NCI-H2227 (cell line): ENCODE results near the gene NEURL1.
A peak's percentile ranks its signal among the peaks of the same experiment; 100 is the strongest.

Experiments used
- DNase-seq: peaks from one replicate; lab custom pipeline; 2025; ENCODE audit not compliant: unreplicated experiment; lab: John Stamatoyannopoulos, UW

NEURL1 gene, protein sequence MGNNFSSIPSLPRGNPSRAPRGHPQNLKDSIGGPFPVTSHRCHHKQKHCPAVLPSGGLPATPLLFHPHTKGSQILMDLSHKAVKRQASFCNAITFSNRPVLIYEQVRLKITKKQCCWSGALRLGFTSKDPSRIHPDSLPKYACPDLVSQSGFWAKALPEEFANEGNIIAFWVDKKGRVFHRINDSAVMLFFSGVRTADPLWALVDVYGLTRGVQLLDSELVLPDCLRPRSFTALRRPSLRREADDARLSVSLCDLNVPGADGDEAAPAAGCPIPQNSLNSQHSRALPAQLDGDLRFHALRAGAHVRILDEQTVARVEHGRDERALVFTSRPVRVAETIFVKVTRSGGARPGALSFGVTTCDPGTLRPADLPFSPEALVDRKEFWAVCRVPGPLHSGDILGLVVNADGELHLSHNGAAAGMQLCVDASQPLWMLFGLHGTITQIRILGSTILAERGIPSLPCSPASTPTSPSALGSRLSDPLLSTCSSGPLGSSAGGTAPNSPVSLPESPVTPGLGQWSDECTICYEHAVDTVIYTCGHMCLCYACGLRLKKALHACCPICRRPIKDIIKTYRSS

GRCh38 chr10:103493362-103493915, at the start of gene NEURL1:
NEURL1 (plus strand) TSS chr10:103493705; CDS start chr10:103494388, 683 bp downstream.
- peak; percentile 73 for DNase-seq

- no peak for DNase-seq
Observed at GRCh38 chr10:103444478-103444877, 49.0 kb upstream of the NEURL1 start.

GRCh38 chr10:103445366-103445765, 48.1 kb upstream of the NEURL1 start:
- no peak for DNase-seq

GRCh38 chr10:103445767-103446567, 47.5 kb upstream of the NEURL1 start:
- DNase-seq: no peak

- no peak for DNase-seq
Observed at GRCh38 chr10:103447187-103447586, 46.3 kb upstream of the NEURL1 start.

DNA sequence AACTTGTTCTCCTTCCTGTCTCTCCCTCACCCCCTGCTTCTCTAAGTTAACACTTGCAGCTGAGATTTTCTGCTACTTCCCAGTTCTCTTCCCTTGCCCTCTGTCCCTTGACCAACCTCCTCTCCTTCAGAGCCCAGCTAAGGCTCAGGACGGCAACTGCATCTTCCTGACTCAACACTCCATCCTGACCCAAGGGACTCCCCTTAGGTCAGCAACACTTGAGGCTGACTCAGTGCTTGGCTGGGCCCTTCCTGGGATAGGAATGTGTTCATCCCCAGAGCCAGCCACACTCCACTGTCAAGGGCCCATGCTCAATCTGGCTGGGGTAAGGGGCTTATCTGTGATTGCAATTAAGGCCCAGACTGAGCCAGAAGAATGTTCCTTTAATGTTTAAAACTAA, 44.8 kb upstream of the NEURL1 start:
- no peak for DNase-seq

GRCh38 chr10:103449208-103450144, 44.0 kb upstream of the NEURL1 start:
- no peak for DNase-seq

DNA sequence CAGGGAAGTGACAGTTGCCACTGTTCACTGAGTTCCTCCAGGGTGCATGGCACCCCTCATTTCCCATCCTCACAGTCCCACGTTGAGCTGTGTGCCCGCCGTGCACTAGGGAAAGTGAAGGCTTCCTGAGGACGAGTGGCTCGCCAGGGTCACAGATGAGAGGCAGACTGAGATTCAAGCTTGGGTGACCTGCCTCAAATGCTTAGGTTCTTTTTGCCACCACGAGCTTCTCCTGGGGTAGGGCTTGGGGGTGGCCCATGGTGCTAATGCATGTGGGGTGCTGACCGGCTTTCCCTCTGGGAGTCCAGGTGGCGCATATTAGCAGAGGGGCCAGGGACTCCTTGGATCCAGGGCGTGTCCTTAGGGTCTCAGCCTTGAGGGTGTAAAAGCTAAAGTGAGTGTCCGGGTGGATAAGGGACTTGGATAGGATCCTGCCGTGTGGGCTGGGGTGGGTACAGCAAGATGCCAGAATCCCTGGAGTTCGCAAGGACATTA, 43.3 kb upstream of the NEURL1 start:
- DNase-seq: no peak

DNA sequence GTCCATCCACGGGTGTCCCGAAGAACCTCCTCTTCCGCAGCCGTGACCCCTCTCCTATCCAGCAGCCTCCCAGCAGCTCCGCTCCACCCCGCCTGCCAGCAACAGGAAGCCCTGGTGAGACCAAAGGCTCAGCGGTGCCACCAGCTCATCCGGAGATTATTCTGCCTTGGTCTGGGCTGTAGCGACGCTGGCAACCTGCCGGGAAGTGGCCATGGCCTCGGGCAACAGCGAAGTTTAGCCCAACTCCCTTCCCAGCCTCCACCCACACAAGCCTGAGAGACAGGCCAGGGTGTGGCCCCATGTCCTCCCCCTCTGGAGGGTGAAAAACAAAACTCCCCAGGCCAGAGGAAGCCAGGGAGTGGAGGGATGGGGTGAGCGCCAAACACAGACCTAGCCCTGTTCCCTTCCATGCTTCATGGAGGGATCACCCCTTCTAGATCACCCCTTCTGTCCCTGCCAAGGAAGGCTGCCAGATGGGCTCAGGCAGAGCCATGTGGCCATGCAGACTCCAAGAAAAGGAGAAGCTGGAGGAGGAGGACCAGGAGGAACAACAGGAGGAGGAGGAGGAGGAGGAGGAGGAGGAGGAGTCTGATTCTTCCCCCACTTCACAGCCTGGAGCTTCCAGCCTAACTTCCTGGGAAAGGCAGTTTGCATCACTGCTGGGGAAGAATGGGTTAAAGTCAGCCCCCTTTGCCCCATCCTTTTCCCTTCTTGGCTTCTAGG, 42.3 kb upstream of the NEURL1 start:
- DNase-seq: no peak

GRCh38 chr10:103451831-103452505, 41.5 kb upstream of the NEURL1 start, which contains the start of gene CALHM2:
CALHM2 (minus strand) TSS chr10:103452370; CDS start chr10:103449941, 2,429 bp downstream.
- DNase-seq: peak; percentile 70

- DNase-seq: no peak
Observed at GRCh38 chr10:103452506-103453230, 40.8 kb upstream of the NEURL1 start.

GRCh38 chr10:103454026-103454425, 39.5 kb upstream of the NEURL1 start:
- no peak for DNase-seq

GRCh38 chr10:103455235-103455634, 38.3 kb upstream of the NEURL1 start:
- DNase-seq: no peak

- DNase-seq: no peak
Observed at GRCh38 chr10:103456074-103456660, 37.3 kb upstream of the NEURL1 start.

DNA sequence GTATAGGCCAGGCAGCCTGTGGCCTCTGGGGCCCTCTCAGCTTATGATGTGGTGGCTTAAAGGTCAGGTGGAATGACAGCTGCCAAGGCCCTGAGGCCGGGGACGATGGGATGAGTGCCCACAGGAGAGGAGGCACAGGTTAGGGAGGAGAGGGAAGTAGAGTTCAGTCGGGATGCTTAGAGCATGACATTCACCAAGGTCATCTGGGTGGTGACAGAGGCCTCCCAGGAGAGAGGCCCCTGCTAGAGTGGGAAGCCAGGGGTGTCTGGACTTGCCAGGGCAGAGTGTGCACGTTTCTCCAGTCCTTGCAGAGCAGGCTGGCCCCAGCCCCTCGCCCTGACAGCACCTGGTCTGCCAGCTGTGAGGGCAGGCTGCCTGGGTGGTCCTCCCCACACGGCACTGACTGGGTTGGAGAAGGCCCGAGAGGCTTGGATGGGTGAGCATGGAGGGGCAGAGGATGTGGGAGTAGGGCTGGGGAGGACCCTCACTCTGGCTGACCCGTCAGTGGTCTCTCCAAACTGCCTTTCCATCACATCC, 36.3 kb upstream of the NEURL1 start:
- DNase-seq: no peak

DNA sequence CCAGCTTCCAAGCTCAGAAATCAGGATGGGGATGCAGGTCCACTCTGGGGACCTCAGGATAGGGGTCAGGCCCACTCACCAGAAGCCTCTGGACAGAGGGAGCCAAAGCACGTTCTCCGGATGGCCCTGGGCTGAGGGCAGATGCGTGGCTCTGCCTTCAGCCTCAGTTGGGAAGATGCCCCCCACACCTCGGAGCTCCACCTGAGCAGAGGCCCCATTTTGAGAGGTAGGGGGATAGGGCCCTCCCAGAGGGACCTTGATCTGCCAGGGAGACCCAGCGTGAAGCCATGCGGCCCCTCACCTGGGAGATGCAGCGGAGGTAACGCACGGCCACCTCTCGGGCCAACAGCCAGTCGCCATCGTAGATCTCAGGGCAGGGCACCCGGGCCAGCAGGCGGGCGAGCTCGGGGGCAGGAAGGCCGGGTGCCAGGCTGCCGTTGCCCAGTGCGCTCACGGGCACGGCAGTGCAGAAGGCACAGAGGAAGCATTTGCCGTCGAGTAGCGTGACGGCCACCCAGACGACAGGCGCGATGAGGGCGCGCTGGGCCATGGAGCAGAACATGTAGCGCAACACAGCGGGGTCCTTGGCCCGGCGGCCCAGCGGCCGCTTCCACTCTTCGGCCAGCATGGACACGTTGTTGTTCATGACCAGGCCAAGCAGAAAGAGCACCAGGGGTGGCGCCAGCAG, 35.5 kb upstream of the NEURL1 start:
- no peak for DNase-seq

DNA sequence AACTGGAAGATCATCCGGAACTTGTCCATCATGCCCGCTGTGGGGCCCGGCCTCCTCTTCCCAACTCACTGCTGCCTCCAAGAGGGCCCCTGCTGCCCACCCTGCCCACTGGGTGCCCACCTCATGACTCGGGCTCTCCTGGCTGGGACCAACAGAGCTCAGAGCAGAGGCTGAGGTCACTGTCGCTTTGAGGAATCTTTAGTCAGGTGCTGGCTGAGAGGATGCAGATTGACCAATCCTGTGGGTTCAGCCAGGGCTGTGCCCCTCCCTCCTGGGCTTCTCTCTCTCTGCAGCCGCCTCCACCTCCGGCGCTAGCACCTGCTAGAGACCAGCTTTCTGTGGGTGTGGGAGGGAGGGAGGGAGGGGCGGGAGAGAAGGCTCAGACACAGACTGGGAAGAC, 34.8 kb upstream of the NEURL1 start, which contains the start of gene CALHM1:
Gene CALHM1 (minus strand): TSS at position 181 of the 400 bp plus-strand sequence. CDS start 149 bp downstream, at position 32.
- DNase-seq: peak; percentile 54
